GM19452 (cell line): ENCODE data around the gene JOSD2.
"Not testable (repeated sequence)": the region's sequence is repeated elsewhere in the genome, so short reads cannot be mapped to it uniquely, and the experiment has no call there.

Experiments used
- ATAC-seq: cut with Tn5 transposase; IDR thresholded peaks from one replicate; pipeline ENCODE4 v1.9.1; 2021; ENCODE audit not compliant: unreplicated experiment

The JOSD2 gene

DNA sequence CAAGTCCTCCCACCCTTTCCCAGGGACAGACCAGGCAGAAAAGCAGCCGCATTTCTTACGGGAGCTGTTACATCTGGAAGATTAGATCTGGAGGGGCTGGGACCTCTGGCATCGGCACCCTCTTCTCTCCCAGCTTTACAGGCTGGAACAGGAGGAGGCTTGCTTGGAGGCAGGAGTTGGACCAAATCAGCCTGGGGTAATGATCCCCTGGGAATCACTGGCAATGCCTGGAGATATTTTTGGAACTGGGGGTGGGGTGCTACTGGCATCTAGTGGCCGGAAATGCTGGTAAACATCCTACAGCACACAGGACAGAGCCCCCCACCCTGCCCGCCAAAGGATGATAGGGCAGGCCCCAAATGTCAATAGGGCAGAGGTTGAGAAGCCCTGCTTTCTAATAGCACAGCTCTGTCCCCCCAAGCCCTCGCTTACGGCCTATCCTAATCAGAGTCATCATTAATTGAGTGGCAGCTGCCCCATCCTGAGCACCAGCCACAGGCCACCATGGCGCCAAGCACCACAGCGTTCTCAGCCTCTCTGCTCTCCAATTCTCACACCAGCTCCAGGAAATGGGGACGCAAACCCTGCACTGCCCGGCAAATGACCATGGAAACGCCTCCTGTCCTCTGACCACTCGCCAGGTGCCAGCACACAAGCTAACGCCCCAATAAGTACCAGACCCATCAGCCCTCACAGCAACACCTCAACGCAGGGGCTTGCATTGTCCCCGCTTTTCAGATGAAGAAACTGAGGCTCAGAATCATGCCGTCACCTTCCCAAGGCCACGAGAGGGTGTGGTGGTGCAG lies 36.6 kb upstream of the JOSD2 start:
- no peak for ATAC-seq

DNA sequence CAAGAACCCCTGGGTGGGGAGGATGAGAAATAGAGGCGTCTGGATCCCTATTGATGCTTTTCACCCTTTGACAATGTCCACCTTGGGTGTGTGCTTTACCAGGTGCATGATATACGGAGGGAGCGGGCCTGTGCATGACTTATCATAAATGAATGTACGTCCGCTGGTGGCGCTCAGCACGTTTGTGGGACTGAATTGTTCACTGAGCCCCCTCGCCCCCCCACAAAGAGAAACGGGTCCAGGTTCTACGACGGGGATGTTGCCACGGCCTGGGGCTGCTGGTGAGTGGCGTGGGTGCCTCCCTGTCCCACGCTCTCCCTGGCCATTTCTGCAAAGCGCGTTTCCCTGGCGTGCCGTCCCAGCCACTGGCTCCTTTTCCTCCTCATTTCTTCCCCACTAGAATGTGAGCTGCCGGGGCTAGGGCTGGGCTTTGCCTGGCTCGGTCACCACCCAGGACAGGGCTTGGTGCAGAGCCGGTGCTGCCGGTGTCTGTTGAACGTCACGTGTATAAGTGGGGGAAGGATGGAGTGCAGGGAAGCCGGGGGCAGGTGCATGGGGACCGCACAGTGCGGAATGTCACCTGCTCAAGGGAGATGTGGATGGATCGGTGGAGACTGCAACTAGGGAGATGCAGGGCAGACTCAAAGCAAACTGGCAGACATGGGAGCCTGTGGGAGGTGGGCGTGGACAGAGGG lies 35.7 kb upstream of the JOSD2 start:
- ATAC-seq, result no peak

- no peak for ATAC-seq
Observed at GRCh38 chr19:50542943-50543342, 32.0 kb upstream of the JOSD2 start.

GRCh38 chr19:50537769-50538230 lies 26.8 kb upstream of the JOSD2 start:
- ATAC-seq, result no peak

- ATAC-seq, result no peak
Observed at GRCh38 chr19:50537306-50537685, 26.3 kb upstream of the JOSD2 start.

DNA sequence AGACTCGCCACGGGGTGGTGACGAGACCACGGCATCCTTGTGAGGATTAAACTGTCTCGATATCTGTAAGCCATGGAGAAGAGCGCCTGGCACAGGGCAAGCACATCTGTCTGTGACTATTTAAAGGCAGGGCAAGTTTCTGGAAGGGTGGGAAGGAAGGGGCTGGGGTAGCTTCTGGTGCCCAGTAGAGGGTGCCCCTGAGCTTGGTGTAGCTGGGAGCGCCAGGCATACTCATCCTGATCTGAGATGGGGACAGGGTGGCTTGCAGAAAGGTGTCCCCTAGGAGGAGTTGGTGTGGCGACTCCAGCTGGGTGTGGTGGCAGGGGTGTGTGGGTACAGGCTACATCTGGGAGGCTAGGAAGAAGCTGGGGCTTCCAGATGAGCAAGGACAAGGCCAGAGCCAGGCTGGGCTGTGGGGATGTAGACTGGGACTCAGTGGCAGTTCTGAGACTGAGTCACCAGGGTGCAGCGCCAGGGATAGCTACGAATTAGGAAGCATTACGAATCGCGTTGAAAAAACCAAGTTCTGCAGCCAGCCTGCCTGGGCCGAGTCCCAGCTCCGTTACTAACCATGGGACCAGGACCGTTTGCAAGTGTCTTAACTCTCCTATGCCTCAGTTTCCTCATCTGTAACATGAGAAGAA lies 25.8 kb upstream of the JOSD2 start:
- no peak for ATAC-seq

DNA sequence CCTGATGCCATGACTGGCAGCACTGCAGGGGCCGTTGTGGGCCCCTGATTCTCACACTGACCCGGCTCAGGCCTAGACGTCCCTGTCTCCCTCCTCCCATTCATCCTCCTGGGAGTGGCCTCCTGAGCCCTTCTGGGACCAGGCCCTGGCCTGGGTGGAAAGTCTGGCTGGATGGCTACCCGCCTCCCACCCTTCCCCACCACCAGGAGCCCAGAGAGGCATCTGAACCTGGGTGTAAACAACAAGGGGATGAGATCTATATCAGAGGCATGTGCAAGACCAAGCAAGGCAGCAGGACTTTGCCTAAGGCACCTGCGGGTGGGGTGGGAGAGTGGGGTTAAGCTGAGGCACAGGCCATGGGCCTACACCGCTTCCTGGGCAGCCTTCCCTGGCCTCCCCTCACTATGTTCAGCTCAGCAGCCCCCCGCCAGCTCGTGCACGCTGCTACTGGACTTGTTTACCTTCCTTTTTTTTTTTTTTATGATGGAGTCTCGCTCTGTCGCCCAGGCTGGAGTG lies 24.7 kb upstream of the JOSD2 start:
- no peak for ATAC-seq

- ATAC-seq, result no peak
Observed at GRCh38 chr19:50534478-50534877, 23.5 kb upstream of the JOSD2 start.

DNA sequence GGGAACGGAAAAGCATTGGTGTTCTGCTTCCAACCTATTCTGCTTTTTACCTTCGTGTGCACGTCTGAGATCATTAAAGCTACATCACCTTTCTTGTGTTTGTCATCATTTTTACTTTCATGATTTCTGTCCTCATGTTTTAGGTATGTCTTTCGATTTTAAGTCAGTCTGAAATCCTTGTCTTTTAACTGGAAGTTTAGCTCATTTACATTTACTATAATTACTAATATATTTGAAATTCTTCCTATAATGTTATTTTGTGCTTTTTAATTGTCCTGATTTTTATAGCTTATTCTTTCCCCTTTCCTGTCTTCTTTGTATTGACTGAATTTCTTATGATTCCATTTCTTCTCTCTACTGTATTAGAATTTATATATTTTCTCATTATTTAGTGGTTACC lies 22.0 kb upstream of the JOSD2 start:
- ATAC-seq, result no peak

DNA sequence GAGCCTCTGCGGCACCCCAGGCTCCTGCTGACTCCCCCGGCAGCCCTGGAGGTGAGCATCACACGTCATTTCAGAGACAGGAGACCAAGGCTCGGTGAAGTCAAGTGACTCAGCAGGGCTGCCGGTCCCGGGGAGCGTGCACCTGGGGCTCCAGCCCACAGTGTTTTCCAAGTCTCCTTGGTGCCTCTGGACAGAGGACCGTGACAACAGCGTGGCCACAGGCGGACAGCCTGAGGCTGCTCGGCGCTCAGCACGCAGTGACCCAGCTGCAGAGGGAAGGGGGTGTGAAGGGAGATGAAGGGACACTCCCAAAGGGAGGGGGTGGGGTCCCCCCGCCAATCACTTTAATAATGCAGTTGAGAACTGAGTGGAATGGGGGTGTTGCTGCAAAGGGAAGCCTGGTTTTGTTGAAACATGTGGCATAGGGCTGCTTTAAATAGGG lies 20.2 kb upstream of the JOSD2 start:
- ATAC-seq, result no peak

GRCh38 chr19:50528052-50528451 lies 17.1 kb upstream of the JOSD2 start:
- not testable (repeated sequence) for ATAC-seq

GRCh38 chr19:50522881-50523280 lies 11.9 kb upstream of the JOSD2 start:
- ATAC-seq, result no peak

DNA sequence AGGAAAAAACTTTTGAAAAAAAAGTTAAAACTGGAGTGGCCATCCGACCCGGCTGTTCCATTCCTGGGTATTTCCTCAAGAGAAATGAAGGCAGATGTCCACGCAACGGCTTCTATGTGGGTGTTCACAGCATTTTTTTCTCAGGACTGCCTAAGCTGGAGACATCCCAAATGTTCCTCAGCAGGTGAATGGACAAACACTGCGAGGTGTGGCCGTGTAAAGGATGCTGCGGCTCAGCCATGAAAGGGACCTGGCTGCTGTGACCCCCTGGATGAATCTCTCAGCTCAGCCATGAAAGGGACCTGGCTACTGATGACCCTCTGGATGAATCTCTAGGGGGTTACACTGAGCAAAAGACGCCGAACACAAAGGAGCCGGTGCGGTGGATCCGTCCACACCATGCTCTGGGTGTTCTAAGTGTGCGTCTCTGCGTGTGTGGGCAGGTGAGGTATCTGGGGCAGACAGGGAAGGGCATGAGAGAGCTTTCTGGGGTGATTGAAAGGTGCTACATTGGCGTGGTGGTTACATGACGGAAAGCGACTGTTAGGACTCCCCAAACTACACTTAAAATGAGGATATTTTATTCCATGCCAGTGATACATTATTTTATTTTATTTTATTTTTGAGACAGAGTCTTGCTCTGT lies 10.0 kb upstream of the JOSD2 start:
- ATAC-seq, result no peak

DNA sequence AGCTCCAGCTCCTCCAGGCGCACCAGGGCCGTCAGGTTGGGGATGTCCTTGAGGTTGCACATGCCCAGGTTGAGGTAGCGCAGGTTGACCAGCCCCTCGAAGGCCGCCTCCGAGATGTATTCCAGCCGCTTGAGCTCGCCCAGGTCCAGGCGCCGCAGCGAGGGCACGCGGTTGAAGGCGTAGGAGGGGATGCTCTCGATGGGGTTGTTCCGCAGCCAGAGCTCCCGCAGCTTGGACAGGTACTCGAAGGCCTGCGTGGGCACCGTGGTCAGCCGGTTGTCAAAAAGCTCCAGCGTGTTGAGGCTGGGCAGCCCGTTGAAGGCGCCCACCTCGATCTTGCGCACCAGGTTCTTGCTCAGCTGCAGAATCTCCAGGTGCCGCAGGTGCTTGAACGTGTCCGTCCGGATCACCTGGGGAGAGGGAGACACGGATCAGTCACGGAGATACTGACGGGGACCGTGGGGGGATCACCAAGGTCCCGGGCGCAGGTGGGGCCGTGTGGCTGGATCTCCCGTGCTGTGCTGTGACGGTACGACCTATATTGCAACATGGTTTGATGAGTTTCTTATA lies 8.1 kb upstream of the JOSD2 start:
- no peak for ATAC-seq

- no peak for ATAC-seq
Observed at GRCh38 chr19:50518091-50519005, 7.4 kb upstream of the JOSD2 start.

DNA sequence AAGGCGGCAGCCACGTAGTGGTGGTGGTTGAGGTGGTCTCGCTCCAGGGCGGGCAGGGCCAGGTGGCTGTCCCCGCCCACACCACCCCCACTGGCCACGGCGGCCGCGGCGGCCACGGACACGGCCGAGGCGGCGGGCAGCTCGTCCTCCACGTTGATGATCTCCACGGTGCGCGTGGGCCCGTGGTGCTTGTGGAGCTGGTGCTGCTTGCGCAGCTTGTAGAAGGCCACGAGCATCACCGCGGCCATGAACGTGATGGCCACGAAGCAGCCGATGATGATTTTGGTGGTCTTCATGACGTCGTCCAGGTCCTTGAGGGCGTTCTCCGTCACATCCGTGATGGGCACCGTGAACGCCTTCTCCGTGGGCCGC lies 6.7 kb upstream of the JOSD2 start:
- ATAC-seq, result no peak

DNA sequence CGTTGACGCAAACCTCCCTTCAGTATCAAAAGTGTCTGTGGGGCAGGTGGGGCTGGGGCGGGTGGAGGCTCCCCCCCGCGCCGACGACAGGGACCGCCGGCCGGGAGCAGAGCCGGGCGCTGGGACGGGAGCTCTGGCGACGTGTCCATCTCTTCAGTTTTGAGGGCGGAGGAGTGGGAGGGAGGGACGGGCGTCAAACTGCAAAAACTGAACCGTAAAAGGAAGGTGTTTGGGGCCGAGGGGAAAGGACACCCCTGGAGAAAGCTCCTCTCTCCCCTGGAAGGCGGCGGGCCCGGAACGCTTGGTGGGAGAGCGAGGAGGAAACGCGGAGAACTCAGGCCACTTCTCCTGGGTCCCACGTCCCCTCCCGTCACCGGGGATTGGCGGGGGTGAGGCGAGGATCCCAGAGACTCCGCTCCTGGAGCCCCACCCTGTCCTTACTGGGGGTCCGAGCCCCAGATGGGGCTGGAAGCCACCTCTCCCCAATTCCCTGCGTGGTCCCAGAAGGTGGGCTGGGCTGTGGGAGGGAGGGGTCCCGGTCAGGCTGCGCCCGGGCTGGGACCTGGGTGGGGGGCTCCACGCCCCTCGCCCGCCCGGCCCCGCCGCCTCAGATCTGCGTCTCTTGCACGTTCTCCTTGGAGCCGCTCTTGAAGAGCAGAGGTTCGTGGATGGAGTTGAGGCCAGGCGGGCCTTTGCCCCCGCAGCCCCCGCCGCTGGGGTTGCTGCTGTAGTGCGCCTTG lies 6.1 kb upstream of the JOSD2 start:
- no peak for ATAC-seq

DNA sequence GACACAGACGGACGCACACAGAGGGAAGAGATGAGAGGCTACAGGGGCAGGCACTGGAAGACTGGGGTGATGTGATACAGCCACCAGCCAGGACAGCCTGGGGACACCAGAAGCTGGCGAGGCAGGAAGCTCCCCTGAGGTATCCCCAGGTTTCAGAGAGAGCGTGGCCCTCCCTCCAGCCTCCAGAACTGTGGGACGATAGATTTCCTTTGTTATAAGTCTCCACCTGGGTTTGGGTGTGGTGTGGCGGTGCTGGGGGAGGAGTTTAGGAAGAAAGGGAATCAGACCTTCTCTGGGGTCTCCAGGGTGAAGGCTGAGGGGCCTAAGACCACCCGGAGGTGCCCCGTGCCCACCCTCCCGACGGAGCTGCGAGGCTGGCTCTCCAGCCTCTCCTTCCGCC lies 5.5 kb upstream of the JOSD2 start:
- no peak for ATAC-seq

GRCh38 chr19:50515168-50515561 lies 4.2 kb upstream of the JOSD2 start:
- no peak for ATAC-seq
